GM12878 (cell line): ENCODE results near the gene GALNT6. TPM values are rescaled to one million over a fixed set of nuclear protein-coding genes. Genes with fewer than 3 reads are reported as not detected.

Experiments
- ATAC-seq: fragments of 200-7000 bp; cut with Tn5 transposase; 3 replicates; pipeline ENCODE4 v1.9.1; 2020; ENCODE audit warnings: mild to moderate bottlenecking, moderate library complexity
- BruUV-seq: library from RNA; stranded (reverse); fragments of 400-500 nt; replicated peaks from 2 replicates; lab custom pipeline; 2021; lab: Mats Ljungman, UMichigan
- CTCF ChIA-PET: fragments of 300-600 bp; sonication (Branson Sonifier 250); formaldehyde crosslinking; extraction: SDS; loops from one replicate; lab custom pipeline; 2021; ENCODE audit warnings: inconsistent platforms; lab: Yijun Ruan, JAX
- POLR2A ChIA-PET: fragments of 350-600 bp; formaldehyde crosslinking; extraction: SDS; loops from one replicate; lab custom pipeline; 2021; ENCODE audit warnings: inconsistent platforms; lab: Charles Lee
- RAD21 ChIA-PET: fragments of 300-600 bp; sonication (Branson Sonifier 250); formaldehyde crosslinking; loops from one replicate; lab custom pipeline; 2023; ENCODE audit warnings: antibody characterized with exemption; ENCODE audit not compliant: unreplicated experiment; lab: Charles Lee
- SMC1A ChIA-PET: fragments of 300-600 bp; sonication (Branson Sonifier 250); formaldehyde crosslinking; loops from one replicate; lab custom pipeline; 2023; ENCODE audit not compliant: unreplicated experiment, uncharacterized antibody; lab: Charles Lee
- DNase-seq: peaks from one replicate; pipeline ENCODE4 v3.0.0-alpha.2; 2011; ENCODE audit warnings: low read depth, low spot score
- FAIRE-seq: peaks from 3 replicates; lab custom pipeline; 2011; peaks lifted over from hg19 to GRCh38; lab: Jason Lieb, UNC
- H2AFZ ChIP-seq: 2 replicates; pipeline ENCODE4 v1.6.0; 2011; ENCODE audit warnings: low read depth, low read length, control low read depth; ENCODE audit not compliant: control insufficient read depth
- H3K27ac ChIP-seq: 2 replicates; pipeline ENCODE4 v1.5.1; 2011; ENCODE audit warnings: control low read depth; ENCODE audit not compliant: control insufficient read depth, insufficient read depth
- H3K27me3 ChIP-seq, 2 experiments: replicated peaks in 1 of 2; 2 replicates each; pipeline versions ENCODE4 v1.6.0 to v1.6.1; 2011; ENCODE audit warnings: low read length in 1 of 2; ENCODE audit not compliant: control insufficient read depth in 2 of 2, insufficient read depth in 2 of 2
- H3K36me3 ChIP-seq, 2 experiments: 2 replicates each; pipeline ENCODE4 v1.5.1; 2011; ENCODE audit warnings: low read length in 1 of 2; ENCODE audit not compliant: control insufficient read depth in 2 of 2, insufficient read depth in 2 of 2
- H3K4me1 ChIP-seq: 2 replicates; pipeline ENCODE4 v1.6.1; 2011; ENCODE audit warnings: mild to moderate bottlenecking, low read length, moderate library complexity, mixed read lengths; ENCODE audit not compliant: control insufficient read depth, insufficient read depth
- H3K4me2 ChIP-seq: 2 replicates; pipeline ENCODE4 v1.6.0; 2011; ENCODE audit warnings: control low read depth; ENCODE audit not compliant: control insufficient read depth, insufficient read depth
- H3K4me3 ChIP-seq: fragments of 200-600 bp; sonication (generic); 2 replicates; pipeline ENCODE4 v1.5.1; 2016
- H3K79me2 ChIP-seq: 2 replicates; pipeline ENCODE4 v1.6.0; 2011; ENCODE audit warnings: low read length; ENCODE audit not compliant: control insufficient read depth, insufficient read depth
- H3K9ac ChIP-seq: 2 replicates; pipeline ENCODE4 v1.8.0; 2011; ENCODE audit warnings: low read length, control low read depth, mixed read lengths; ENCODE audit not compliant: control insufficient read depth, insufficient read depth
- H3K9me3 ChIP-seq: replicated peaks from 3 replicates; pipeline ENCODE4 v1.5.1; 2011; ENCODE audit warnings: mild to moderate bottlenecking, low read length; ENCODE audit not compliant: control insufficient read depth, insufficient read depth
- H4K20me1 ChIP-seq: 2 replicates; pipeline ENCODE4 v1.6.0; 2011; ENCODE audit not compliant: control insufficient read depth, insufficient read depth
- ATF7 ChIP-seq: fragments of 450-650 bp; IDR thresholded peaks from 2 replicates; pipeline ENCODE4 v1.6.1; 2016; ENCODE audit warnings: low read depth, mild to moderate bottlenecking
- CBFB ChIP-seq: IDR thresholded peaks from 2 replicates; pipeline ENCODE4 v1.6.1; 2016; ENCODE audit warnings: antibody characterized with exemption, low read depth
- CHD1 ChIP-seq: IDR thresholded peaks from 2 replicates; pipeline ENCODE4 v1.6.1; 2012; ENCODE audit warnings: low read depth, low read length, improper control_type of control experiment
- CHD2 ChIP-seq: IDR thresholded peaks from 2 replicates; pipeline ENCODE4 v1.6.1; 2011; ENCODE audit warnings: low read depth, low read length, improper control_type of control experiment, borderline replicate concordance
- CREB1 ChIP-seq: IDR thresholded peaks from 2 replicates; pipeline ENCODE4 v1.6.1; 2012; ENCODE audit warnings: low read depth, mild to moderate bottlenecking, inconsistent platforms
- HDAC6 ChIP-seq: fragments of 200-600 bp; sonication (generic); IDR thresholded peaks from one replicate; pipeline ENCODE4 v1.8.0; 2017; ENCODE audit warnings: antibody characterized with exemption; ENCODE audit not compliant: unreplicated experiment
- IRF4 ChIP-seq: IDR thresholded peaks from 2 replicates; pipeline ENCODE4 v1.6.1; 2011; ENCODE audit warnings: low read depth, low read length
- MTA2 ChIP-seq: fragments of 450-650 bp; IDR thresholded peaks from 2 replicates; pipeline ENCODE4 v1.6.1; 2016; ENCODE audit warnings: low read depth, mild to moderate bottlenecking, moderate library complexity
- MYC ChIP-seq: IDR thresholded peaks from 2 replicates; pipeline ENCODE4 v1.6.1; 2011; ENCODE audit warnings: mild to moderate bottlenecking, low read length, moderate library complexity, inconsistent platforms; ENCODE audit not compliant: insufficient read depth, insufficient replicate concordance, insufficient read length, severe bottlenecking
- NRF1 ChIP-seq: conservative IDR thresholded peaks from 2 replicates; pipeline ENCODE4 v1.6.1; 2011; ENCODE audit warnings: mild to moderate bottlenecking, low read depth, low read length, improper control_type of control experiment
- RELA ChIP-seq: fragments of 450-650 bp; IDR thresholded peaks from 2 replicates; pipeline ENCODE4 v1.8.0; 2014; ENCODE audit warnings: borderline replicate concordance; ENCODE audit not compliant: partially characterized antibody
- RUNX3 ChIP-seq: IDR thresholded peaks from 2 replicates; pipeline ENCODE4 v1.6.1; 2012; ENCODE audit warnings: low read length, inconsistent platforms
- TCF7 ChIP-seq: IDR thresholded peaks from 2 replicates; pipeline ENCODE4 v1.6.1; 2014; ENCODE audit warnings: antibody characterized with exemption, borderline replicate concordance
- ZNF207 ChIP-seq: fragments of 450-650 bp; IDR thresholded peaks from 2 replicates; pipeline ENCODE4 v1.6.1; 2014; ENCODE audit warnings: antibody characterized with exemption, mild to moderate bottlenecking, borderline replicate concordance
- WGBS: methylation state at CpG from one replicate; pipeline ENCODE4 v1.1.6; 2016; ENCODE audit warnings: low lambda C conversion rate; ENCODE audit not compliant: insufficient replicate concordance, insufficient coverage; ENCODE audit errors: missing lambda C conversion rate; 5-methylcytosine and 5-hydroxymethylcytosine counted together
- in situ Hi-C: fragments of 300-500 bp; cut with MboI; formaldehyde crosslinking; loops from 9 replicates; pipeline ENCODE4 v1.14.3; 2018; ENCODE audit warnings: mixed read lengths
- intact Hi-C: fragments of 100-400 bp; cut with micrococcal nuclease; formaldehyde crosslinking; loops from one replicate; pipeline ENCODE4 v1.14.2; 2022; ENCODE audit not compliant: unreplicated experiment
- polyA plus RNA-seq, 11 experiments: library from polyadenylated mRNA; depleted of rRNA in 4 of 11; unstranded in 6 of 11; stranded (reverse) in 5 of 11; fragments of >200 nt; fragmentation: Nextera tagmentation in 4 of 11; fragmentation: Illumina TruSeq in 1 of 11; extraction: Ambion mirVana in 4 of 11; extraction: Trizol in 1 of 11; gene quantifications; 1 replicate in 1 of 11; 2 replicates in 10 of 11; pipeline versions ENCODE4 v1.2.1 to v1.2.3, GENCODE V29; 2011 to 2016; ENCODE audit warnings: inconsistent platforms in 2 of 11, missing spikeins in 2 of 11, low read depth in 1 of 11
- total RNA-seq, 4 experiments: library from RNA; depleted of rRNA in 3 of 4; stranded (reverse); fragments of >200 nt in 3 of 4; fragmentation: Illumina TruSeq in 1 of 4; extraction: Trizol in 1 of 4; gene quantifications; 2 replicates each; pipeline versions ENCODE4 v1.2.1 to v1.2.3, GENCODE V29; 2013 to 2021
- TF ChIP-seq, protein P1 (sequence below), 3 experiments: IDR thresholded peaks in 2 of 3; conservative IDR thresholded peaks in 1 of 3; 2 replicates each; pipeline ENCODE4 v1.5.1; 2011; ENCODE audit warnings: low read depth in 3 of 3, low read length in 3 of 3, mild to moderate bottlenecking in 3 of 3, control low read depth in 2 of 3, moderate library complexity in 2 of 3, inconsistent platforms in 1 of 3, mixed read lengths in 1 of 3; ENCODE audit not compliant: control insufficient read depth in 2 of 3, insufficient read depth in 1 of 3; ENCODE audit errors: extremely low read depth in 1 of 3

Gene GALNT6
- total and polyA plus RNA-seq, 10 of the 15 experiments (the other 5 are each of a cell fraction or from before 2014, with no cell fraction given): 6.6 to 40.4 (median 23.7) TPM

- no peak for TF ChIP-seq NRF1
- no peak for TF ChIP-seq CBFB
Observed at GRCh38 chr12:51395283-51396230, 4.4 kb upstream of the GALNT6 start (continued).

- SMC1A ChIA-PET: interaction anchor here (1.1 to 4.0 kb wide), 6 partner anchors 8 to 138 kb away, joined by 3 to 16 read pairs (median 4); no protein-coding TSS in a partner anchor
- no peak for DNase-seq
- no peak for FAIRE-seq
- intact Hi-C loops: no loop called here
- 12% methylated on average over 14 of the region's 14 CpGs for WGBS
- BruUV-seq: no TSS peak
- Histone ChIP-seq H3K79me2 (peaks cover 29% of the 10 kb centered on the region), H3K9ac (no peak overlapping the region; the same call in none of the 2 replicates), H3K27me3 (no peaks in the 10 kb centered on the region), H3K27ac (peak overlapping the region; percentile 88), H2AFZ (no peak overlapping the region), H3K4me2 (peak overlapping the region; percentile 91), H3K9me3 (no peaks in the 10 kb centered on the region), H3K4me1 (peaks cover 39% of the 10 kb centered on the region), H3K4me3 (peak overlapping the region; percentile 65; the same call in 1 of the 2 replicates), H4K20me1 (no peaks in the 10 kb centered on the region), H3K36me3 (no peaks in the 10 kb centered on the region)
- ATAC-seq: no peak
- in situ Hi-C loops: no loop called here
- POLR2A ChIA-PET: interaction anchor here (0.8 to 0.9 kb wide), 2 partner anchors 10 to 25 kb away, joined by 3 to 7 read pairs; no protein-coding TSS in a partner anchor
- TF ChIP-seq ZNF207 (no peak), RELA (no peak), CREB1 (no peak), RUNX3 (no peak), MYC (no peak), HDAC6 (no peak), CHD1 (no peak), MTA2 (no peak), CHD2 (no peak), TCF7 (no peak), ATF7 (no peak), IRF4 (no peak)
- TF ChIP-seq, protein P1, sequence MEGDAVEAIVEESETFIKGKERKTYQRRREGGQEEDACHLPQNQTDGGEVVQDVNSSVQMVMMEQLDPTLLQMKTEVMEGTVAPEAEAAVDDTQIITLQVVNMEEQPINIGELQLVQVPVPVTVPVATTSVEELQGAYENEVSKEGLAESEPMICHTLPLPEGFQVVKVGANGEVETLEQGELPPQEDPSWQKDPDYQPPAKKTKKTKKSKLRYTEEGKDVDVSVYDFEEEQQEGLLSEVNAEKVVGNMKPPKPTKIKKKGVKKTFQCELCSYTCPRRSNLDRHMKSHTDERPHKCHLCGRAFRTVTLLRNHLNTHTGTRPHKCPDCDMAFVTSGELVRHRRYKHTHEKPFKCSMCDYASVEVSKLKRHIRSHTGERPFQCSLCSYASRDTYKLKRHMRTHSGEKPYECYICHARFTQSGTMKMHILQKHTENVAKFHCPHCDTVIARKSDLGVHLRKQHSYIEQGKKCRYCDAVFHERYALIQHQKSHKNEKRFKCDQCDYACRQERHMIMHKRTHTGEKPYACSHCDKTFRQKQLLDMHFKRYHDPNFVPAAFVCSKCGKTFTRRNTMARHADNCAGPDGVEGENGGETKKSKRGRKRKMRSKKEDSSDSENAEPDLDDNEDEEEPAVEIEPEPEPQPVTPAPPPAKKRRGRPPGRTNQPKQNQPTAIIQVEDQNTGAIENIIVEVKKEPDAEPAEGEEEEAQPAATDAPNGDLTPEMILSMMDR (IDR thresholded peaks at IDR 0.05 in 2 of 3, conservative IDR thresholded peaks at IDR 0.05 in 1 of 3; ENCODE audit: control insufficient read depth in 2 of 3, extremely low read depth in 1 of 3, insufficient read depth in 1 of 3, low read depth in 3 of 3, low read length in 3 of 3): no peak
- RAD21 ChIA-PET: no interaction called here
- CTCF ChIA-PET: interaction anchor here (1.0 to 1.4 kb wide), 2 partner anchors 25 to 26 kb away, joined by 3 to 5 read pairs; no protein-coding TSS in a partner anchor
Observed at GRCh38 chr12:51393676-51394545, 2.7 kb upstream of the GALNT6 start.
